HG03342 (cell line): ENCODE data around the gene POF1B.

Experiments
- ATAC-seq: cut with Tn5 transposase; IDR thresholded peaks from one replicate; pipeline ENCODE4 v1.9.1; 2021; ENCODE audit warnings: mild to moderate bottlenecking, moderate library complexity; ENCODE audit not compliant: unreplicated experiment

POF1B gene

DNA sequence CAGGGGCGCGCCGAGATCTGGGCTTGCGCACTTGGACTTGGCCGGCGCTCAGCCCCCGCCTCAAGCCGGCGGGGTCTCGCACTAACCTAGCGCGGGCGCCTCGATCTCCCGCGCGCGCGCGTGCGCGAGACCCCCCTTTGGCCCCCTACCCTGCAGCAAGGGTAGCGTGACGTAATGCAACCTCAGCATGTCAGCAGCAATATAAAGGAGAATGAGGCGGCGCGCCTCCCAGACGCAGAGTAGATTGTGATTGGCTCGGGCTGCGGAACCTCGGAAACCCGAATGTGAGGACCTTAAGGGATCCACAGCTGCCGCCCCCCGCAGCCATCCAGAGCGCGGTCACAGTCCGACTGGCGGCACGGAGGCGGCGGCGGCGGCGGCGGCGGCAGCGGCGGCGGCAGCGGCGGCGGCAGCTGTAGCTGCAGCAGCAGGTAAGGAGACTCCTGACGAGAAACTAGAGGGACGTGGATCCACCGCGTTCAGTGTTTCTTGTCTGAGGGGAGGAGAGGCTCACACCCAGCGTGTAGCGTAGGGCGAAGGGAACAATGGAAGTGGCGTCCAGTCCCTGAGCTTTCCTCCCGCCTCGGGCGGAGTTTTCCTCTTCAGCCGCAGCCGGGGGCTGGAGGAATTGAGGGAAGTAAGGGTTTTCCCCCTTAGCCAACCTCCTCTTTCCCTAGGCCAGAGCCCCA, 135.6 kb downstream of the POF1B start, which contains the start of the genes SATL1 and ZNF711:
Gene SATL1, minus strand, starts transcription at position 19 of the 689 bp plus-strand sequence. CDS start 134,811 bp downstream, outside the sequence.
Gene ZNF711, plus strand, starts transcription at position 231 of the 689 bp plus-strand sequence. CDS start 3,582 bp downstream, outside the sequence.
- peak; percentile 56 for ATAC-seq

DNA sequence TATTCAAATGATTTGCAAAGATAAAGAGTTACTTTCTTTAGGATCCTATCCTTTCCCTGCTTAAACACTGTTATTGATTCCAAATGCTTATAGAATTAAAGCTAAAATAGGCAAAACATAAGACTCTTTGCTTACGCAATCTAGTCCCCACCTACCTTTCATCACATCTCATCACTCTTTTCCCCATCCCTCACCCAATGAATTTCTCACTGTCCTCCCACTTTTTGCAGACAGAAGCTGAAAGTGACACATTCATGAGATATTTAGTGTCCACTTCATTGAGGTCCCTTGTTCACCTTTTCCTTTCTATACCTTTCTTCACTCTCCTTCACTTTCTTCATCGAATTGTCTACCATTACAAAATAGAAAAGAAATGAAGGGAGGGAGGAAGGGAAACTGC, 136.3 kb downstream of the POF1B start:
- ATAC-seq, result no peak
